Tibial artery (tissue), 4 donors: ENCODE data around the gene PDCD2L.

Experiments
- DNase-seq, 2 donors: peaks; one replicate each; pipeline ENCODE4 v3.0.0-alpha.2; 2019
- H3K27ac ChIP-seq, 2 donors: fragments of 200-600 bp; sonication (generic) in 1 of 2; 1 replicate in 1 of 2; 2 replicates in 1 of 2; pipeline ENCODE4 v1.5.1; 2018 to 2019; ENCODE audit warnings: mild to moderate bottlenecking in 1 of 2
- H3K27me3 ChIP-seq, 2 donors: fragments of 200-600 bp; sonication (generic) in 1 of 2; one replicate each; pipeline versions ENCODE4 v1.5.1 to v1.6.0; 2016 to 2019
- H3K36me3 ChIP-seq, 3 donors: fragments of 200-600 bp; sonication (generic) in 2 of 3; one replicate each; pipeline ENCODE4 v1.5.1; 2016 to 2019; ENCODE audit warnings: mild to moderate bottlenecking in 2 of 3
- H3K4me1 ChIP-seq, 4 donors: fragments of 200-600 bp; sonication (generic) in 2 of 4; 1 replicate in 3 of 4; 2 replicates in 1 of 4; pipeline ENCODE4 v1.5.1; 2016 to 2019
- H3K4me3 ChIP-seq, 2 donors: fragments of 200-600 bp; sonication (generic) in 1 of 2; 1 replicate in 1 of 2; 2 replicates in 1 of 2; pipeline ENCODE4 v1.5.1; 2018 to 2019; ENCODE audit warnings: mild to moderate bottlenecking in 2 of 2
- H3K9me3 ChIP-seq, 3 donors: fragments of 200-600 bp; sonication (generic) in 1 of 3; one replicate each; pipeline ENCODE4 v1.5.1; 2016 to 2019
- CTCF ChIP-seq, 2 experiments: fragments of 200-600 bp in 1 of 2; fragments of 450-650 bp in 1 of 2; IDR thresholded peaks; one replicate each; pipeline ENCODE4 v1.5.1; 2017 to 2019; ENCODE audit warnings: antibody characterized with exemption in 2 of 2, mild to moderate bottlenecking in 1 of 2, moderate library complexity in 1 of 2
- intact Hi-C: fragments of 100-400 bp; cut with DNase I; formaldehyde crosslinking; loops from one replicate; pipeline ENCODE4 v1.15.0; 2023; ENCODE audit warnings: low total_unique reads

Gene PDCD2L

DNA sequence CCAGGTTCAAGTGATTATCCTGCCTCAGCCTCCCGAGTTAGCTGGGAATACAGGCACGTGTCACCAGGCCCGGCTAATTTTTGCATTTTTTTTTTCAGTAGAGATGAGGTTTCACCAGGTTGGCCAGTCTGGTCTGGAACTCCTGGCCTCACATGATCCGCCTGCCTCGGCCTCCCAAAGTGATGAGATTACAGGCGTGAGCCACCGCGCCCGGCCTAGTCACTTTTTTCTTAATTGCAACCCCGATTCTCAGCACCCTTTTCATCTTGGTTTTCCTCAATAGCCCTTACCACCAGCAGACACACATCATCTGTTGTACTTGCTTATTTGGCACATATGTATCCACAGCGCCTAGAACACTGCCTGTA, 39.8 kb upstream of the PDCD2L start:
- intact Hi-C loops, result loop anchor here (5.0 kb wide), 1 partner anchor 38 kb away; the partner anchor contains the start of gene PDCD2L
- H3K36me3 ChIP-seq, result peaks cover 12 to 25% (median 20%) of the 10 kb centered on the region in 3 donors
- H3K4me1 ChIP-seq, result peaks cover 0 to 32% (median 21%) of the 10 kb centered on the region in 4 donors
- no peak for DNase-seq
- no peaks in the 10 kb centered on the region for H3K27me3 ChIP-seq
- H3K27ac ChIP-seq, result peak overlapping the region; percentile 65 to 83
- H3K4me3 ChIP-seq, result peak overlapping the region; percentile 67 to 94
- no peak for TF ChIP-seq CTCF (IDR thresholded peaks at IDR 0.05)
- H3K9me3 ChIP-seq, result no peaks in the 10 kb centered on the region

- intact Hi-C loops, result loop anchor here (5.0 kb wide), 1 partner anchor 37 kb away; the partner anchor contains the start of gene PDCD2L
- Histone ChIP-seq H3K9me3 (no peaks in the 10 kb centered on the region), H3K27ac (peak within 1 kb of the TSS; percentile 65 to 83), H3K36me3 (peaks cover 17 to 30% (median 25%) of the 10 kb centered on the region in 3 donors), H3K4me1 (peaks cover 0 to 32% (median 21%) of the 10 kb centered on the region in 4 donors), H3K4me3 (peak within 1 kb of the TSS; percentile 67 to 94), H3K27me3 (no peaks in the 10 kb centered on the region)
- DNase-seq, result peak; percentile 39 to 77
- TF ChIP-seq CTCF (IDR thresholded peaks at IDR 0.05), result no peak
Measured at GRCh38 chr19:34364830-34365462, 39.3 kb upstream of the PDCD2L start, which contains the start of gene GPI. TSS of gene GPI (plus strand) at chr19:34365196. CDS start at chr19:34365267, 71 bp downstream.

GRCh38 chr19:34365463-34366401, 38.5 kb upstream of the PDCD2L start:
- intact Hi-C loops, result no loop called here
- no peak for TF ChIP-seq CTCF (IDR thresholded peaks at IDR 0.05)
- peak; percentile 28 to 74 for DNase-seq

GRCh38 chr19:34366738-34367623, 37.2 kb upstream of the PDCD2L start:
- peak overlapping the region in 1 of 2 donors; percentile 67 for H3K4me3 ChIP-seq
- peaks cover 22 to 50% (median 29%) of the 10 kb centered on the region in 3 donors for H3K36me3 ChIP-seq
- peaks cover 0 to 32% (median 21%) of the 10 kb centered on the region in 4 donors for H3K4me1 ChIP-seq
- no peak for TF ChIP-seq CTCF (IDR thresholded peaks at IDR 0.05)
- intact Hi-C loops, result no loop called here
- H3K27ac ChIP-seq, result no peak overlapping the region
- no peak for DNase-seq
- H3K27me3 ChIP-seq, result no peaks in the 10 kb centered on the region
- no peaks in the 10 kb centered on the region for H3K9me3 ChIP-seq

More at GRCh38 chr19:34365463-34366401, 38.5 kb upstream of the PDCD2L start:
- H3K27ac ChIP-seq, result peak overlapping the region; percentile 65 to 83
- H3K36me3 ChIP-seq, result peaks cover 22 to 38% (median 29%) of the 10 kb centered on the region in 3 donors
- H3K9me3 ChIP-seq, result no peaks in the 10 kb centered on the region
- no peaks in the 10 kb centered on the region for H3K27me3 ChIP-seq
- H3K4me3 ChIP-seq, result peak overlapping the region; percentile 67 to 94
- H3K4me1 ChIP-seq, result peaks cover 0 to 32% (median 21%) of the 10 kb centered on the region in 4 donors

DNA sequence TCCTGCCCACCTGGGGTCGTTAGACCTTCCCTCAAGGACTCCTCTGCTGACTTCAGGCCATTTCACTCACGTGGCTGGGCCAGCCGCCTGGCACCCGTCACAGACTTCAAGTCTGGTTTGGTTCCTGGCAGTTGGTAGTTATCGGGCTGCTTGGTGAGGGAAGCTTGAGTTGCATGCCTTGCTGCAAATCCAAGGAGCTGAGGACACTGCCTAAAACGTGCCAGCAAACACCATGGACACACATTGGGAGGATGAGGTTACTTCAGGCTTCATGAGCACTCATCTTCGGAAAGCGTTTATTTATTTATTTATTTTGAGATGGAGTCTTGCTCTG, 36.6 kb upstream of the PDCD2L start:
- no peak overlapping the region for H3K4me3 ChIP-seq
- H3K4me1 ChIP-seq, result peaks cover 0 to 32% (median 21%) of the 10 kb centered on the region in 4 donors
- no peak for TF ChIP-seq CTCF (IDR thresholded peaks at IDR 0.05)
- H3K36me3 ChIP-seq, result peaks cover 22 to 57% (median 35%) of the 10 kb centered on the region in 3 donors
- intact Hi-C loops, result no loop called here
- H3K27me3 ChIP-seq, result no peaks in the 10 kb centered on the region
- DNase-seq, result no peak
- H3K27ac ChIP-seq, result no peak overlapping the region
- H3K9me3 ChIP-seq, result no peaks in the 10 kb centered on the region
